ENCODE results near the gene CAPN9. TPM values are rescaled to one million over a fixed set of nuclear protein-coding genes. Genes with fewer than 3 reads are reported as not detected.

The CAPN9 gene
- total RNA-seq, 6 experiments from 2014 or later = not detected

- peak overlapping the region; percentile 73; the same call in 1 of the 2 replicates for H3K27ac Mint-ChIP-seq
- peak; percentile 66 for DNase-seq
- no peaks in the 10 kb centered on the region for H3K36me3 Mint-ChIP-seq (ENCODE audit: low read depth)
- peak overlapping the region; percentile 14; the same call in 1 of the 2 replicates for H3K4me3 Mint-ChIP-seq
- no peaks in the 10 kb centered on the region for H3K9me3 Mint-ChIP-seq
- H3K27me3 Mint-ChIP-seq (ENCODE audit: insufficient read depth) = peaks cover 10% of the 10 kb centered on the region
- peak; percentile 74 for TF ChIP-seq CTCF (IDR thresholded peaks at IDR 0.05)
- peaks cover 15% of the 10 kb centered on the region for H3K4me1 Mint-ChIP-seq (ENCODE audit: low read depth)
Observed at GRCh38 chr1:230772457-230773395, 25.5 kb downstream of the CAPN9 start.

DNA sequence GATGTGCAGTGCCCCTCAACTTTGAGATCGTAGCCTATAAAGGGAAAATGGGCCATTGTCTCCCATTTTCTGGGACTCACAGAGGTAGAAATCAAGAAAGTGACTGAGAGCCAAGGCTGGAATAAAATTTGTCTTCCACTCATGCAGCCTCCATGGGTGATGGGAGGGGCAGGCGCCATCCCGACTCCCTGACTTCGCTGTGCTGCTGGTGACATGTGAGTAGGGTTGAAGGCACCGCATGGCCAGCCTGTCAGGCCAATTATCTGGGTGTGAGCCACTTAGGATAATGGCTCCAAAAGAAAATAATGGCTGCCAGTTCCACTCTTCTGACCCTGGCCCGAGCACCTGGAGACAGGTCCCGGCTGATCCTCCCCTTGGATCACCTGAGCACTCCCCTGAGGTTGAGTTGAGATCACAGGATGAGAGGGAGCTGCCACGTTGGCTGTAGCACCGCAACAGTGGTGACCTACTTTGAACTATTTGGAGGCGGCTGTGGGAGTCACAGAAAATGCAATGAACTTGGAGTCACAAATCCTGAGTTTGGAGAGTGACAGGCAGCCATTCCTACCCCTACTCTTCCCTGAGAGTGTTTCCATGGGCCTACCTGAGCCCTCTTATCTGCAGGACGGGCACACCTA lies 26.3 kb downstream of the CAPN9 start:
- H3K36me3 Mint-ChIP-seq (ENCODE audit: low read depth) = no peaks in the 10 kb centered on the region
- peaks cover 15% of the 10 kb centered on the region for H3K4me1 Mint-ChIP-seq (ENCODE audit: low read depth)
- H3K4me3 Mint-ChIP-seq = peak overlapping the region; percentile 14; the same call in 1 of the 2 replicates
- TF ChIP-seq CTCF (IDR thresholded peaks at IDR 0.05) = no peak; the same call in 1 of the 2 replicates
- DNase-seq = no peak
- H3K27me3 Mint-ChIP-seq (ENCODE audit: insufficient read depth) = peaks cover 10% of the 10 kb centered on the region
- no peaks in the 10 kb centered on the region for H3K9me3 Mint-ChIP-seq
- H3K27ac Mint-ChIP-seq = peak overlapping the region; percentile 73; the same call in 1 of the 2 replicates

- H3K36me3 Mint-ChIP-seq (ENCODE audit: low read depth) = no peaks in the 10 kb centered on the region
- no peak for TF ChIP-seq CTCF (IDR thresholded peaks at IDR 0.05)
- DNase-seq = peak; percentile 20
- H3K9me3 Mint-ChIP-seq = no peaks in the 10 kb centered on the region
- H3K4me1 Mint-ChIP-seq (ENCODE audit: low read depth) = peaks cover 6% of the 10 kb centered on the region; the same call in 1 of the 2 replicates
- peaks cover 12% of the 10 kb centered on the region for H3K27me3 Mint-ChIP-seq (ENCODE audit: insufficient read depth)
- no peak overlapping the region for H3K4me3 Mint-ChIP-seq
- no peak overlapping the region for H3K27ac Mint-ChIP-seq
Observed at GRCh38 chr1:230778916-230779590, 31.9 kb downstream of the CAPN9 start.

GRCh38 chr1:230781131-230781530 lies 33.9 kb downstream of the CAPN9 start:
- peaks cover 6% of the 10 kb centered on the region; the same call in 1 of the 2 replicates for H3K4me1 Mint-ChIP-seq (ENCODE audit: low read depth)
- no peak overlapping the region for H3K27ac Mint-ChIP-seq
- H3K27me3 Mint-ChIP-seq (ENCODE audit: insufficient read depth) = peaks cover 8% of the 10 kb centered on the region
- TF ChIP-seq CTCF (IDR thresholded peaks at IDR 0.05) = no peak
- H3K9me3 Mint-ChIP-seq = no peaks in the 10 kb centered on the region
- DNase-seq = no peak
- no peak overlapping the region for H3K4me3 Mint-ChIP-seq
- H3K36me3 Mint-ChIP-seq (ENCODE audit: low read depth) = no peaks in the 10 kb centered on the region

DNA sequence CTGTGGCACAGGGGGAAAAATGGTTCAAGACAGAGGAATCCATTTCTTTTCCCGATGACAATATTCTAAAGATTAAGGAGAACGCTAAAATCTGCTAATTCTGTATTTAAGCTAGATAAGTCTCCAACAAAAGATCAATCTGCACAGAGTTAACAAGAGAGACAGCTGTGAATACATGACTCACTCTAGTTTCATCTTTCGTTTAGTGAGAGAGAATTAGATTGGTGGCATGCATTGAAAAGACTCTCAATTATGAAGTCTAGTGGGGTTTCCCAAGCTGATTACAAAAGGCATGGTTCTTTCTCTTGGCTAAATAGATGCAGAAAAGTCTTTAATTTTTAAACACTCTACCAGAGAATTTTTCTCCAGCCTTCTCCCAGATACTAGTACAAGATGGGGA lies 34.4 kb downstream of the CAPN9 start:
- no peak for DNase-seq
- Mint-ChIP-seq H3K27ac (no peak overlapping the region), H3K4me3 (no peak overlapping the region), H3K4me1 (ENCODE audit: low read depth) (0 out of 2 replicates have a peak, but pooled peaks cover 6% of the 10 kb centered on the region), H3K36me3 (ENCODE audit: low read depth) (no peaks in the 10 kb centered on the region), H3K9me3 (no peaks in the 10 kb centered on the region), H3K27me3 (ENCODE audit: insufficient read depth) (peaks cover 9% of the 10 kb centered on the region)
- TF ChIP-seq CTCF (IDR thresholded peaks at IDR 0.05) = no peak

Measured in HFFc6 (cell line).